GM12878 (cell line): ENCODE results near the gene RRAGD. TPM values are rescaled to one million over a fixed set of nuclear protein-coding genes. Genes with fewer than 3 reads are reported as not detected.
A peak's percentile ranks its signal among the peaks of the same experiment; 100 is the strongest.

Experiments used
- ATAC-seq: fragments of 200-7000 bp; cut with Tn5 transposase; 3 replicates; pipeline ENCODE4 v1.9.1; 2020; ENCODE audit warnings: mild to moderate bottlenecking, moderate library complexity
- BruUV-seq: library from RNA; stranded (reverse); fragments of 400-500 nt; replicated peaks from 2 replicates; lab custom pipeline; 2021; lab: Mats Ljungman, UMichigan
- CTCF ChIA-PET: fragments of 300-600 bp; sonication (Branson Sonifier 250); formaldehyde crosslinking; extraction: SDS; loops from one replicate; lab custom pipeline; 2021; ENCODE audit warnings: inconsistent platforms; lab: Yijun Ruan, JAX
- POLR2A ChIA-PET: fragments of 350-600 bp; formaldehyde crosslinking; extraction: SDS; loops from one replicate; lab custom pipeline; 2021; ENCODE audit warnings: inconsistent platforms; lab: Charles Lee
- RAD21 ChIA-PET: fragments of 300-600 bp; sonication (Branson Sonifier 250); formaldehyde crosslinking; loops from one replicate; lab custom pipeline; 2023; ENCODE audit warnings: antibody characterized with exemption; ENCODE audit not compliant: unreplicated experiment; lab: Charles Lee
- SMC1A ChIA-PET: fragments of 300-600 bp; sonication (Branson Sonifier 250); formaldehyde crosslinking; loops from one replicate; lab custom pipeline; 2023; ENCODE audit not compliant: unreplicated experiment, uncharacterized antibody; lab: Charles Lee
- DNase-seq: peaks from one replicate; pipeline ENCODE4 v3.0.0-alpha.2; 2011; ENCODE audit warnings: low read depth, low spot score
- FAIRE-seq: peaks from 3 replicates; lab custom pipeline; 2011; peaks lifted over from hg19 to GRCh38; lab: Jason Lieb, UNC
- H2AFZ ChIP-seq: 2 replicates; pipeline ENCODE4 v1.6.0; 2011; ENCODE audit warnings: low read depth, low read length, control low read depth; ENCODE audit not compliant: control insufficient read depth
- H3K27ac ChIP-seq: 2 replicates; pipeline ENCODE4 v1.5.1; 2011; ENCODE audit warnings: control low read depth; ENCODE audit not compliant: control insufficient read depth, insufficient read depth
- H3K27me3 ChIP-seq, 2 experiments: replicated peaks in 1 of 2; 2 replicates each; pipeline versions ENCODE4 v1.6.0 to v1.6.1; 2011; ENCODE audit warnings: low read length in 1 of 2; ENCODE audit not compliant: control insufficient read depth in 2 of 2, insufficient read depth in 2 of 2
- H3K36me3 ChIP-seq, 2 experiments: 2 replicates each; pipeline ENCODE4 v1.5.1; 2011; ENCODE audit warnings: low read length in 1 of 2; ENCODE audit not compliant: control insufficient read depth in 2 of 2, insufficient read depth in 2 of 2
- H3K4me1 ChIP-seq: 2 replicates; pipeline ENCODE4 v1.6.1; 2011; ENCODE audit warnings: mild to moderate bottlenecking, low read length, moderate library complexity, mixed read lengths; ENCODE audit not compliant: control insufficient read depth, insufficient read depth
- H3K4me2 ChIP-seq: 2 replicates; pipeline ENCODE4 v1.6.0; 2011; ENCODE audit warnings: control low read depth; ENCODE audit not compliant: control insufficient read depth, insufficient read depth
- H3K4me3 ChIP-seq: fragments of 200-600 bp; sonication (generic); 2 replicates; pipeline ENCODE4 v1.5.1; 2016
- H3K79me2 ChIP-seq: 2 replicates; pipeline ENCODE4 v1.6.0; 2011; ENCODE audit warnings: low read length; ENCODE audit not compliant: control insufficient read depth, insufficient read depth
- H3K9ac ChIP-seq: 2 replicates; pipeline ENCODE4 v1.8.0; 2011; ENCODE audit warnings: low read length, control low read depth, mixed read lengths; ENCODE audit not compliant: control insufficient read depth, insufficient read depth
- H3K9me3 ChIP-seq: replicated peaks from 3 replicates; pipeline ENCODE4 v1.5.1; 2011; ENCODE audit warnings: mild to moderate bottlenecking, low read length; ENCODE audit not compliant: control insufficient read depth, insufficient read depth
- H4K20me1 ChIP-seq: 2 replicates; pipeline ENCODE4 v1.6.0; 2011; ENCODE audit not compliant: control insufficient read depth, insufficient read depth
- CHD1 ChIP-seq: IDR thresholded peaks from 2 replicates; pipeline ENCODE4 v1.6.1; 2012; ENCODE audit warnings: low read depth, low read length, improper control_type of control experiment
- CHD4 ChIP-seq: fragments of 200-600 bp; sonication (generic); IDR thresholded peaks from 2 replicates; pipeline ENCODE4 v1.6.1; 2016; ENCODE audit warnings: mild to moderate bottlenecking
- CREB1 ChIP-seq: IDR thresholded peaks from 2 replicates; pipeline ENCODE4 v1.6.1; 2012; ENCODE audit warnings: low read depth, mild to moderate bottlenecking, inconsistent platforms
- CREM ChIP-seq: IDR thresholded peaks from 2 replicates; pipeline ENCODE4 v1.6.1; 2014; ENCODE audit warnings: antibody characterized with exemption, low read depth
- DPF2 ChIP-seq: fragments of 450-650 bp; IDR thresholded peaks from 2 replicates; pipeline ENCODE4 v1.6.1; 2017; ENCODE audit warnings: mild to moderate bottlenecking
- ETV6 ChIP-seq, 2 experiments: fragments of 450-650 bp in 1 of 2; IDR thresholded peaks in 1 of 2; conservative IDR thresholded peaks in 1 of 2; 2 replicates each; pipeline ENCODE4 v1.6.1; 2014; ENCODE audit warnings: antibody characterized with exemption in 1 of 2, borderline replicate concordance in 1 of 2, low read depth in 1 of 2, mild to moderate bottlenecking in 1 of 2, moderate library complexity in 1 of 2
- EZH2 ChIP-seq: IDR thresholded peaks from 2 replicates; pipeline ENCODE4 v1.6.1; 2012; ENCODE audit warnings: low read depth, mild to moderate bottlenecking, control low read depth, inconsistent platforms, low read length, borderline replicate concordance; ENCODE audit not compliant: control insufficient read depth
- HDGF ChIP-seq: fragments of 450-650 bp; IDR thresholded peaks from 2 replicates; pipeline ENCODE4 v1.6.1; 2016; ENCODE audit warnings: antibody characterized with exemption
- KLF5 ChIP-seq: fragments of 450-650 bp; IDR thresholded peaks from 2 replicates; pipeline ENCODE4 v1.6.1; 2014; ENCODE audit warnings: mild to moderate bottlenecking; ENCODE audit not compliant: partially characterized antibody
- MTA3 ChIP-seq: IDR thresholded peaks from 2 replicates; pipeline ENCODE4 v1.6.1; 2012; ENCODE audit warnings: low read length, inconsistent platforms, borderline replicate concordance
- NBN ChIP-seq: fragments of 450-650 bp; IDR thresholded peaks from 2 replicates; pipeline ENCODE4 v1.6.1; 2016
- NFIC ChIP-seq: IDR thresholded peaks from 2 replicates; pipeline ENCODE4 v1.6.1; 2012; ENCODE audit warnings: low read depth, mild to moderate bottlenecking, inconsistent platforms, low read length, moderate library complexity
- NFYA ChIP-seq: IDR thresholded peaks from 2 replicates; pipeline ENCODE4 v1.6.1; 2011; ENCODE audit warnings: low read depth, mild to moderate bottlenecking, low read length, improper control_type of control experiment, borderline replicate concordance
- NR2C1 ChIP-seq: fragments of 450-650 bp; IDR thresholded peaks from 2 replicates; pipeline ENCODE4 v1.6.1; 2017; ENCODE audit warnings: antibody characterized with exemption, mild to moderate bottlenecking, moderate library complexity
- NR2F1 ChIP-seq: fragments of 450-650 bp; conservative IDR thresholded peaks from 2 replicates; pipeline ENCODE4 v1.6.1; 2017; ENCODE audit warnings: mild to moderate bottlenecking
- PAX5 ChIP-seq: IDR thresholded peaks from 2 replicates; pipeline ENCODE4 v1.6.1; 2011; ENCODE audit warnings: low read depth, low read length, borderline replicate concordance
- POLR2A ChIP-seq: IDR thresholded peaks from 2 replicates; pipeline ENCODE4 v1.6.1; 2011; ENCODE audit warnings: low read depth, mild to moderate bottlenecking, low read length
- REST ChIP-seq: IDR thresholded peaks from 2 replicates; pipeline ENCODE4 v1.6.1; 2012; ENCODE audit warnings: mild to moderate bottlenecking, low read depth, low read length
- WGBS: methylation state at CpG from one replicate; pipeline ENCODE4 v1.1.6; 2016; ENCODE audit warnings: low lambda C conversion rate; ENCODE audit not compliant: insufficient replicate concordance, insufficient coverage; ENCODE audit errors: missing lambda C conversion rate; 5-methylcytosine and 5-hydroxymethylcytosine counted together
- in situ Hi-C: fragments of 300-500 bp; cut with MboI; formaldehyde crosslinking; loops from 9 replicates; pipeline ENCODE4 v1.14.3; 2018; ENCODE audit warnings: mixed read lengths
- intact Hi-C: fragments of 100-400 bp; cut with micrococcal nuclease; formaldehyde crosslinking; loops from one replicate; pipeline ENCODE4 v1.14.2; 2022; ENCODE audit not compliant: unreplicated experiment
- polyA plus RNA-seq, 11 experiments: library from polyadenylated mRNA; depleted of rRNA in 4 of 11; unstranded in 6 of 11; stranded (reverse) in 5 of 11; fragments of >200 nt; fragmentation: Nextera tagmentation in 4 of 11; fragmentation: Illumina TruSeq in 1 of 11; extraction: Ambion mirVana in 4 of 11; extraction: Trizol in 1 of 11; gene quantifications; 1 replicate in 1 of 11; 2 replicates in 10 of 11; pipeline versions ENCODE4 v1.2.1 to v1.2.3, GENCODE V29; 2011 to 2016; ENCODE audit warnings: inconsistent platforms in 2 of 11, missing spikeins in 2 of 11, low read depth in 1 of 11
- total RNA-seq, 4 experiments: library from RNA; depleted of rRNA in 3 of 4; stranded (reverse); fragments of >200 nt in 3 of 4; fragmentation: Illumina TruSeq in 1 of 4; extraction: Trizol in 1 of 4; gene quantifications; 2 replicates each; pipeline versions ENCODE4 v1.2.1 to v1.2.3, GENCODE V29; 2013 to 2021

The RRAGD gene
- total and polyA plus RNA-seq, 10 of the 15 experiments (the other 5 are each of a cell fraction or from before 2014, with no cell fraction given), result 4.6 to 17.4 (median 8.5) TPM

DNA sequence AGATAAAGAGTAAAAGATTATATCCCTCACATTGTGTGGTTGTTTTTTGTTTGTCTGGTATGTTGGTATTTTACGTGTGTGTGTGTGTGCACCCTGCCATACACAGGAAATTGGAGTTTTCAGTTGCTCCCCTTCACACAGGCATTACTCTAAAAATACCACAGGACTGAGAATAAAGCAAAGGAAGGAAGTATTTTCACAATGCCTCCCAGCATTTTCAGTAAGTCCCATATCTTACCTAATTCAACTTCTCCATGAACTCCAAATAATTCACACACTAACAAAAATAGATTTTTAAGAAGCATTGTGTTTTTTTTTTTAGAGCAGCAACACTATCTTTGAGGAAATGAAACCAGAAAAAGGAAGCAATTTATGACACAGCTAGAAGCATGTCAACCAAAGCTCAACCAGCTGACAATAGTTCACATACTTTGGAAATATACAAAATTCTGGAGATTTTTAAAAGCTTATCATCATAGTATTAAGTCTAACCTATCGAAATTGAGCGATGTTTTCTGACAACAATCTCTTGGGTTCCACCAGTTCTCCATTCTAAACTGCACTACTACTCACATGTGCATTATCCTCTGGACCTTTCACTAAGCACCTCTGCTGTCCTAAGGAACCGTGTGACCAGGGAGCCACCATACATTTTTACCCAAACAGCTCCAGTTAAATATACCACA, 61.6 kb downstream of the RRAGD start:
- BruUV-seq, result no TSS peak
- no peaks in the 10 kb centered on the region for H3K27me3 ChIP-seq
- no peaks in the 10 kb centered on the region; the same call in 2 of the 3 replicates for H3K9me3 ChIP-seq
- peak overlapping the region; percentile 98 for H3K4me3 ChIP-seq
- RAD21 ChIA-PET, result interaction anchor here (0.6 to 12.7 kb wide), 18 partner anchors 8 to 592 kb away, joined by 3 to 187 read pairs (median 4); partner anchors contain the start of genes PM20D2 and PNRC1
- POLR2A ChIA-PET, result interaction anchor here (0.5 to 5.9 kb wide), 21 partner anchors 8 to 1366 kb away, joined by 3 to 51 read pairs (median 4); partner anchors contain the start of genes LYRM2, PNRC1 and RNGTT
- WGBS, result 0% methylated on average over 4 of the region's 4 CpGs
- ATAC-seq (peak; percentile 20), DNase-seq (no peak), FAIRE-seq (no peak)
- intact Hi-C loops (loop anchor here (2.0 to 10.0 kb wide), 5 partner anchors 52 to 464 kb away; partner anchors contain the start of genes MDN1 and PM20D2), in situ Hi-C loops (no loop called here)
- H2AFZ ChIP-seq, result no peak overlapping the region
- H3K79me2 ChIP-seq, result peaks cover 95% of the 10 kb centered on the region
- CTCF ChIA-PET, result interaction anchor here (0.6 to 17.0 kb wide), 13 partner anchors 9 to 1009 kb away, joined by 3 to 260 read pairs (median 6); no protein-coding TSS in a partner anchor
- H3K27ac ChIP-seq, result peak overlapping the region; percentile 97
- peak overlapping the region; percentile 99 for H3K9ac ChIP-seq
- H4K20me1 ChIP-seq, result no peaks in the 10 kb centered on the region; the same call in none of the 2 replicates
- H3K4me2 ChIP-seq, result peak overlapping the region; percentile 95
- SMC1A ChIA-PET, result interaction anchor here (1.0 to 12.6 kb wide), 13 partner anchors 8 to 270 kb away, joined by 3 to 252 read pairs (median 4); partner anchors contain the start of gene PNRC1
- peaks cover 0 to 5% of the 10 kb centered on the region in 2 experiments; a peak in 1 of 4 replicates for H3K36me3 ChIP-seq
- peaks cover 47% of the 10 kb centered on the region for H3K4me1 ChIP-seq
- TF ChIP-seq PAX5, result peak; percentile 35; the same call in 1 of the 2 replicates
- 0 out of 2 replicates have a peak, but pooled peaks have one; percentile 29 for TF ChIP-seq CREB1
- TF ChIP-seq NBN, result no peak
- TF ChIP-seq NFYA, result no peak
- TF ChIP-seq ETV6 (conservative IDR thresholded peaks at IDR 0.05 in 1 of 2, IDR thresholded peaks at IDR 0.05 in 1 of 2; ENCODE audit: borderline replicate concordance in 1 of 2, low read depth in 1 of 2), result peak in 1 of 2 experiments; percentile 97; a peak in 2 of 4 replicates
- TF ChIP-seq POLR2A, result no peak; the same call in 1 of the 2 replicates
- TF ChIP-seq HDGF, result no peak
- no peak for TF ChIP-seq REST
- peak; percentile 74 for TF ChIP-seq DPF2
- peak; percentile 93 for TF ChIP-seq NFIC
- no peak for TF ChIP-seq EZH2
- 0 out of 2 replicates have a peak, but pooled peaks have one; percentile 75 for TF ChIP-seq CHD1
- TF ChIP-seq NR2F1, result no peak
- peak; percentile 60 for TF ChIP-seq CREM
- peak; percentile 68; the same call in 1 of the 2 replicates for TF ChIP-seq MTA3
- TF ChIP-seq KLF5, result no peak
- TF ChIP-seq NR2C1, result no peak
- no peak for TF ChIP-seq CHD4
